Fibroblast of skin of abdomen (primary cell): Measurements from ENCODE around the gene CLCNKB.
"Not testable (repeated sequence)": the region's sequence is repeated elsewhere in the genome, so short reads cannot be mapped to it uniquely, and the experiment has no call there.

Experiments
- DNase-seq: peaks from one replicate; pipeline ENCODE4 v3.0.0-alpha.2; 2013

The CLCNKB gene

DNA sequence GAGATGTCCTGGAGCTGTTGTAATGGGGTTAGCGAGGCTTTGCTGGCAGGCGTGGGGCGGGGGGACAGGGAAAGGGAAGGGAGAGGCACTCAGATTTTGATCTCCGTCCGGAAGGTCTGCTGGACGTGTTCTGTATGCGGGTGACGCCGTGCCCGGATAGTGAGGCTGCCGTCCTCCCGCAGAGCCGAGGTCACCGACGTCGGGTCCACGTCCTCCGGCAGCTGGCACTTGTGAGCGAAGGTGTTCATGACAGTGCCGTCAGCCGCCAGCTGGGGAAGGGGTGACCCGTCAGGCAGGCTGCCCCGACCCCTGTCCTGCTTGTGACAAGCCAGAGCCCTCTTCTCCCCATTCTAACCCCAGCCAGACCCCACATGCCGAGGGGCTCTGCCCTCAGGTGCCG is 28.1 kb upstream of the CLCNKB start:
- no peak for DNase-seq

DNA sequence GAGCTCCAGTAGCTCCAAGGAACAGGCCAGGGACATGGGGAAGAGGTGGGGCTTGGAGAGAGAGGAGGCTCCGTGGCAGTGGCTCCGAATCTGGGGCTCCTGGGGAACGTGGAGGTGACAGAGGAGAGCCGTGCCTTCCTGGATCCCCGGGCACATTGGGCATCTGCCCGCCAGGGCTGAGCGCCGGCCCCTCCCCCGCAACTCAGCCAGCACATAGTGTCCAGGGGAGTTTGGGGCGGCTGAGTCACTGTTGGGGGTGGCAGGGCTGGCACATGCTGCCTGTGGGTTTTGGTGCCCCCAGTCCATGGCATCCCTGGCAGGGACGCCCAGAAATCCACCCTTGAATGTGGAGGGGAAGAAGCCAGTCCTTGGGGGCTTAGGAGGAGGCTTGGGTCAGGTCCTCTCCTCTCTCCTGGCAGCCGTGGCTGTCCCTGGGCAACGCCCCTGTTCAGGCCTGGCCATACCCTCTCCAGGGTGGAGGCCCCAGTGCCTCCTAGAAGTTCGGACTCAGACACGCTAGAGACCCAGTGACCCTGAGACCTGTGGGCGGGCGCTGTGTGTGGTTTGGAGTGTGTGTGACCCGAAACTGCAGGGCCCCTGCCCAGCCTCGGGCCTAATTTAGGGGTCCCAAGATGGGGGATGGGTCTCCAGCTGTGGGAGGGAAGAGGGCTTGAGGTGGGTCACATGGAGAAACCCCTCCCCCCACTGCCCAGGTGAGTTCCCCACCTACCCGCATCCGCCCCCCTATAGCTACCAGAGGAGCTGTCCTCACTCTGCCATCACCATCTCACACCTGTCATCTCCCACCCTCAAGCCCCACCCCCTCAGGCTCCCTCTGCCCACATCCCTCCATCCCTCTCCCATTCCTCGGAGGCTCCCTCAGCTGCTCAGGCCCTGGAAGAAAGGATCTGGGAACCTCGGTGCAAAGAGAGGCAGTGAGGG is 27.4 kb upstream of the CLCNKB start:
- DNase-seq, result no peak

DNA sequence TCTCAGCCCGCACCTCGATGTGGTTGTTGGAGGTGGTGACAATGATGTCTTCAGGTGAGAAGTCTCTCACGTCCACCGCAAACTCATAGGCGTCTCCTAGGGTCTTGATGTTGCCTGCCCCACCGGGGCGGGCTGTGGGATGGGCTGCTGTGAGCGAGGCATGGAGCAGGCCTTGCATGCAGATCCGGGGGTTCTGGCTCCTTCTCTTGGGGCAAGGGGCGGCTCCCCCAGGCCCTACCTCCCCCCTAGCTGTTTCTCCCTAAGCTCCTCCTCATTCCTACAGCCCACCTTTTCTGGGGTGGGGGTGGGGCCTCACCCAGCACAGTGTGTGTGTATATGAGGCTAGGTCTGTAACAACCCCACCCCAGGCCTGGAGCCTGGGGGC is 26.5 kb upstream of the CLCNKB start:
- no peak for DNase-seq

DNA sequence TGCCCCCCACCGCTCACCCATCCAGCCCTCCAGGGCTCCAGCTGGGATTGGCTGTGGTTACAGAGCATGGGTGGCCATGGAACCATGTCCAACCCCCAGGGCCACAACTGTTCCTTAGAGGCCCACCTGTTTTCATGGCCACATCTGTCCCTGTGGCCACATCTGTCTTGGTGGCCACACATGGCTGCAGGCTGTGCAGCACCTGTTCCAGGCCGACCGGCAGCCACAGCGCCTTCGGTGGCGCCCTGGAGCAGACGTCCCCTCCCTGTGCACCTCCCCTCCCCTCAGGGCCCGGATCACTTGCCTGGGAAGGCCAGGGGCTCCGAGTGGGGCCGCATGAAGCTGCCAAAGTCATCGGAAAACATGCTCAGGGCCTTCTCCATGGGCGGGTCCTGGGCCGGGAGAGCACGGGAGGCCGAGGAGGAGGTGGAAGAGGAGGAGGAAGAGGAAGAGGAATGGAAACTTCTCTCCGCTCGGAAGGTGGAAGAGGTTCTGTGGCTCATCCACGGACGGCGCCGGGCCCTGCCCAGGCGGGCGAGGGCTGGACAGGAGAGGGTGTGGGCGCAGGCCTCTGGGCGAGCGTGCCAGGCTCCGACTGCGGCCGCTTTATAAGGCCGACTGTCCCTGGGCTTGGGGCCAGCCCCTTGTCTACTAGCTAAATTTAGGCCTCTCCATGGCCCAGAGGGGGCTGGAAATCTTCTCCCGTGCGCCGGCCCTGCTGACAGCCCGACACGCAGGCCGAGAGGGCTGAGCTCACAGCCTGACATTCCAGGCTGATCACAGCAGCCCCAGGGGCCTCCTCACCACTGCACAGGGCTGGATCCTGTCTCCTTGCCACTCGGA is 25.9 kb upstream of the CLCNKB start, which contains the start of gene HSPB7:
Gene HSPB7 (minus strand): TSS at position 583 of the 843 bp plus-strand sequence. CDS start 80 bp downstream, at position 503.
- DNase-seq, result peak; percentile 76

DNA sequence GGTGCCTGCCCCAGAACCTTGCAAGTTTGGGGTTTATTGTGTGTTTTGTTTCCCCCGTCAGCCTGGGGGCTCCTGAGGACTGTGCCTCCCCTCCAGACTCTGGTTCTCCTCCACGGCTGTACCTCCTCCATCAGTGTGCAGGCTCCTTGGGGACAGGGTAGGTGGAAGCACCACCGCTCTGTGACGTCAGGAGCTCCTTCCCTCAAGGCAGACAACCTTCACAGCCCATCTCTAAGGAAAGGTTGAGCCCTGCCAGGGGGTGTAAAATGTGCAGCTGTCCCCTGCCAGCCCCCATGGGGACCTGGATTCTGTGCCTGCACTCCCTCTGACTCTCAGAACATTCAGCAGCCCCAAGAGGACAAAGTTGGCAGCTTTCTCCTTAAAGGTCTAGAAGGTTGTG is 25.3 kb upstream of the CLCNKB start:
- DNase-seq, result no peak

DNA sequence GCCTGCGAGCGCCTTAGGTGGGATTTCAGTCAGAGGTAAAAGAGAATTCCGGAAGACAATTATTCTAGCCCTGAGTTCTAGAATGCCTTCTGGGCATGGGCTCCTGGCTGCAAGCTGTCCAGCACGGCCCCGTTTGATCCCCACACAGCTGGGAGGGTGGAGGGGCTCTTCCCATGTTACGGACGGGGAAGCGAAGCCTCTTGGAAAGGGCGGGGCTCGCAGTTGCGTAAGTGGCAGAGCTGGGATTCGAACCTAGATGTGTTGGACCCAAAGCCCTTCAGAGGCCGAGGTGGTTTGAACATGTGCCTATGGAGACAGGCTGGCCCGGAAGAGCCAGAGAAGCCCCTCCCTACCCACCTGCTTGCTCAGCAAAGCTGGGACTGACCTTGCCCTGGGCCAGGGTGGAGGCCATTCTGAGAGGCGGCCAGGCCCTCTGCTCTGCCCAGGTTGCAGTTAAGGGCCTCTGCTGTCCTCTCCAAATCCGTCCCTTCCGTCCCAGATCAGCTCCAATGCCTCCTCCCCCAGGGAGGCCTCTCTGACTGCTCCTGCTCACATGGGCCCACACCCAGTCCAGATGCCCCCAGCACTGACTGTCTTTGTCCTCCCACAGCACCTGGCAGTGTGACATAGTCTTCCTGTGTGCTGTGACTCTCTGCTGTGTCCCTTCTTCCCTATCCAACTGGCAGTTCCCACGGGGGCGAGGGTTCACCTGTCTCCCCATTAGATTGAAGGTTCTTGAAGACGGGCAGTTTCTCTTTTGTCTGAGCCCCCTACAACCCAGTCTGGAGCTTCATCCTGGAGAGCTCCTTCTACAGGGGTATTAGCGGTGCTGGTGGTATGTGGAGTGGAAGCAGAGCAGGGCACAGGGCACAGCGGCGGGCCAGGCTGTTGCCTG is 24.6 kb upstream of the CLCNKB start:
- no peak for DNase-seq

DNA sequence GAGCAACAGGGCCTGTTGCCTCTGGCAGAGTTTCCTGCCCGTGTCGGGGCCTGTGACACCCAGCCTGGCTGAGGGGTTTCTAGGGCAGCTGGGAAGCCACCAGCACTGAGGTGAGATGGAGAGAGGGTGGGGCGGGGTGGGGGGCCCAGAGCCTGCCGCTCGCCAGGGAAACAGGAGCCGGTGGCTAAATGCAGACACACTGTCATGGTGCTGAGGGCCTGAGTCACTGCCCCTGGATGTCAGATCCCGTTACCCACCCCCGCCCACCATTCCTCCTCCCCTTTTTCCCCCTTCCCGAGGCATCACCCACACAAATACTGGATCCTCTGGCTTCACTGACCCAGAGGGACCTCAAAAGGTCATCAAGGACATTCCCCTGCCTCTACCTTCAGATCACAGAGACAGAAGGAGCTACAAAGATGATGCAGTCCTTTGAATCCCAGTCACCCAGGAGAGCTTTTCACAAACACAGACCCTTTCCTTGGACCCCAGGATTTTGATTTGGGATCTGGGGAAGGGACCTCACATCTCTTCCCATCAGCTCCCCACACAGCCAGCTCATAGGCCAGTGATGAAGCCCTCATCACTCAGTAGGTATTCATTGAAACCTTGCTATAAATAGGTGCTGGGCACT is 23.8 kb upstream of the CLCNKB start:
- DNase-seq, result peak; percentile 33

DNA sequence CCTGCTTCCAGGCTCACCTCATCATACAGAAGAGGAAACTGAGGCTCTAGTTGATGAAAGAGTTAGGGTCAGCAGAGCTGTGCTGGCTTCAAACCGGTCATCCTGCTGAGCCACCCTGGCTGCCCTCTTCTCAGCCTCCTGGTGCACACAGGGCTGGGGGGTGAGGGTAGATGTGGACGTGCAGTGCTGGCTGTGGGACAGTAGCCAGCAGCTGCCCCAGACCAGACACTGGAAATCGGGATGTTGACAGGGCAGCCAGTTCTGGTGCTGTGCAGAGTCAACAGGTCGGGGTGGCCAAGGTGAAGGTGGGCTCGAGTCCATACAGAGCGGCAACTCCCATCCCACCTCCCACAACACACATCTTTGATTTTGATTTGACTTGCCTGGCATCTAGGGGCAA is 23.3 kb upstream of the CLCNKB start:
- no peak for DNase-seq

DNA sequence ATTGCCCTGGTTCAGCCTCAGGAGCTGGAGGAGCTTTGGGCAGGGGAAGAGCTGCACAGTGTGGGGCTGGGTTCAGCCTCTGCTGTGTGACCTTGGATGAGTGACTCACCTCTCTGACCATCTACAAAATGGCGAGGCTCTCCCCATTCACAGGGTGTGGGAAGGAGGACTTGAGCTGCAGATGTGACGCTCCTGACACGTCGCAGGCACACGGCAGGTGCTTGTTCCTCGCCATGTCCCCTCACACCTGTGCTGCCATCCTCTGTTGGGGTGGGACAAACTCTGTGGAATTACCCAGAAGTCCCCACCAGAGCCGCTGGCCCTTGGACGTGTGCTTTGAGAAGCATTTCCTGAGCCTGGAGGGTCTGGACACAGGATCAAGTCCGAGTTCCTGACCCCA is 22.7 kb upstream of the CLCNKB start:
- not testable (repeated sequence) for DNase-seq

DNA sequence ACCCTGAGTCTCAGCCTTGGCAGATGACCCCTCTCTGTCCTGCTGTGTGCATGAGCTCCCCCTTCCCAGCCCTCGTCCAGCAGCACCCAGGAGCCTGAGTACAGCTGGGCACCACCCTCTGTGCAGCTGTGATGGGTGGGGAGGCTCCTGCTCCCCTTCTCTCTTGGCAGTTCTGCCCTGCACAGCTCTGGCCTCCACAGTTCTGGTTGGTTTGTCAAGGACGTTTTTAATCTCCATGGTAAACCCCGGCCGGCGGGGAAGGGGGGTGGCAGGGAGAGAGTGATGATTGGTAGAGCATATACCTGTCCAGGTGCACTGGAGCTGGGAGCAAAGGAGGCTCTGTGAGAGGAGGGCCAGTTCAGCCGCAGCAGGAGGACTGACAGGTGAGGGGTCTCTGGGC is 21.9 kb upstream of the CLCNKB start, which contains the start of gene CLCNKA:
Gene CLCNKA (plus strand): TSS at position 356 of the 400 bp plus-strand sequence. CDS start 584 bp downstream, outside the sequence.
- no peak for DNase-seq

DNA sequence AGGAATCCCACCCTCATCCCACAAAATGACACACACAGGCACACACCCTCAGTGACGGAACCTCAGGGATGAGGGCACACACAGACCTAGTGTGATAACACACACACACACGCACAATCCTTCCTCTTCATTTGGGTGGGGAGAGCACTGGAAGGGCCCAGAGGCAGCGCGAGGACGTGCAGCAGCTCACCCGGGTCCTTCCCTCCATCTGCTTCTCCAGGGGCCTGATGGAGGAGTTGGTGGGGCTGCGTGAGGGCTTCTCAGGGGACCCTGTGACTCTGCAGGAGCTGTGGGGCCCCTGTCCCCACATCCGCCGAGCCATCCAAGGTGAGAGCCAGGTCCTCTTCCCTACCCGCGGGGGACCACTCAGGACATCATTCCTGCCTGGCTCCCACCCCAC is 21.2 kb upstream of the CLCNKB start:
- no peak for DNase-seq

DNA sequence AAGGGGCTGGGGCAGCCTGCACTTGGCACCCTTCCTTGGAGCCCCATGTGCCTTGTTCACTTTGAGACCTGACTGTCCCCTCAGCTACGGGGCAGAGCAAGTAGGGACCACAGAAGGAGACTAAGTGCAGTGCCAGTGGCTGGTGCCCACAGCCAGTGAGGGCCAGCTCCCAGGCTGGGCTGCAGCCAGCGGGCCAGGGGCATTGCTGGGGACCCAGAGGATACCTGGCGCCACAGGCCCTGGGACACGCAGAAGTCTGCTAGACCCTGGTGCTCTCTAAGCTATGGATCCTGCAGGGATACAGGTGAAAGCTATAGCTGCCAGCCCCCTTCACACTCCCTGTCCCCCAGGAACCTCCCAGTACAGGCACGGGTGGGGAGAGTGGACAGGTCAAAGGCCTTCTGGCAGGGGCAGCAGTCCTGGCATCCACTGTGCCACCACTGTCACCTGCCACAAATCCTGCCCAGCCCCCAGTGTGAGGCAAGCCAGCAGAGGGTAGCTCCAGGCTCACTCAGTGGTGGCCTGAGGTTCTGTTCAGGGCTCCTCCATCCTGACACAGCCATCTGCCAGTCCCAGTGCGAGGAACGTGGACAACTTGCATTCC is 20.4 kb upstream of the CLCNKB start:
- no peak for DNase-seq

DNA sequence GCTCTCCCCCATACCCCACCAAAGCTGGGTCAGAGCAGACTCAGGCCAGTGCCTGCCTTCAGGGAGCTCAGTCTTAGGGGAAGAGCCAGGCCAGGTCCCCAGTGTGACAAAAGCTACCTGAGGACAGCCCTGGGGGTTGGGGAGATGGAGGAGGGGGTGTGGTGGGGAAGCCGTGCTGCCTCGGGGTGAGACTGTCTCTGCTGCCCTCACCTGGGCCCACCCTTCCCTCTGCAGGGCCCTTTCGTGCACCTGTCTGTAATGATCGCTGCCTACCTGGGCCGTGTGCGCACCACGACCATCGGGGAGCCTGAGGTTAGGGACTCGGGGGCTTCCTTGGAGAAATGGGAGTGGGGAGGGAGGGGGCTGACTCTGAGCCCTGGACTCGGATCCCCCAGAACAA is 17.3 kb upstream of the CLCNKB start:
- not testable (repeated sequence) for DNase-seq

DNA sequence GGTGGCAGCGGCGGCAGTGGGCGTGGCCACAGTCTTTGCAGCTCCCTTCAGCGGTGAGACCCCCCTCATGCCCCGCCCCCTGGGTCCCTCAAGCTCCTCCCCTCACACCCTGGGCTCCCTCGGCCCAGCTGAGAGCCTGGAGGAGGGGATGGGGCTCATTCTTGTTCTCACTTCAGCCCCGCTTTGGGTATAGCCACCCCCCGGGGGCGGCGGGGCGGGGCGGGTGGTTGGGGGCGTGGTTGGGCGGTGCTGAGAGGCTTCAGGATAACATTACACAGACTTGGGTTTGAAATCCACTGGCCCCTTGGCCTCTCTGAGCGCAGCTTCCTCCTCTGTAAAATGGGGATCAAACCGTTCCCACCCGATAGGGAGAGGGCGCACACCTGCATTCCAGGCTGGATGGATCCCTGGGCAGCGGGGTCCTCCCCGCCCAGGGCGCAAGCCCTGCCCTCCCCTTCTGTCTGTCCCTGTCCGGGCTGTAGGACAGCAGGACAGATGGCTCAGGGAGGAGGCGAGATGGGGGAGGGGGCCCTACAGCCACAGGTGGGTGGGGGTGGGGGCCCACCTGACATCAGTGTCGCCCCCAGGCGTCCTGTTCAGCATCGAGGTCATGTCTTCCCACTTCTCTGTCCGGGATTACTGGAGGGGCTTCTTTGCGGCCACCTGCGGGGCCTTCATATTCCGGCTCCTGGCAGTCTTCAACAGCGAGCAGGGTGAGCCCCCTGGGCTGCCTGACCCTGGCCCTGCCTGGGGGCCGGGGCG is 16.7 kb upstream of the CLCNKB start:
- peak; percentile 23 for DNase-seq

DNA sequence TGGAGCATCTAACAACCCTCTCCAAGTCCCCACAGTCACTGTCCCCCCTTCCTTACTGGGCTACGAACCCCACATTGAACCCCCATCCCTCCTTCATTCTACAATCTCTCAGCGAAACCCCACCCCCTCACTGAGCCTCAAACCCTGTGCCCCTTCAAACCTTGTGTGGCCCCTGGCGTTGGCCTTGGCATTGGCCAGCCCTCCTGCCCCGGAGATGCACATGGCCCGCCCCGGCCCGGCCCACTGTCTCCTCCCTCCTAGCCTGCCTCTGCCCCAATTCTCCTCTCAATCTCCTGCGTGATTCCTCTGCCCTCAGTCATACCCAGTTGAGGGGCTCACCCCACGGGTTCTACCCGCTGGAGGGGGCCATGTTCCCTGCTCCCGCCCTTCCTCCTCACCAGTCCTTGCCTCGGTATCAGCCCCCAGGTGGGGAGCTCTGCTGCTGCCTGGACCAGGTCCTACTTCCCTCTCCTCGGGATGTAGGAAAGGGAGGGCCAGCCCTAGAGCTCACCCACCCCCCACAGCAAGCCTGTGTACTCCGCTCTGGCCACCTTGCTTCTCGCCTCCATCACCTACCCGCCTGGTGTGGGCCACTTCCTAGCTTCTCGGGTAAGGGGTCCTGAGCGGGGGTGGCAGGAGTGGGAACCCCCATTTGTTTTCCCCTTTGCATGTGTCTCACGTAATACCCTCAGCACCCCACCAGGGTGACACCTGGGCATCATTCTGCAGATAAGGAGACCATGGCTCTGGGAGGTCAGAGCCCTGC is 15.2 kb upstream of the CLCNKB start:
- no peak for DNase-seq

DNA sequence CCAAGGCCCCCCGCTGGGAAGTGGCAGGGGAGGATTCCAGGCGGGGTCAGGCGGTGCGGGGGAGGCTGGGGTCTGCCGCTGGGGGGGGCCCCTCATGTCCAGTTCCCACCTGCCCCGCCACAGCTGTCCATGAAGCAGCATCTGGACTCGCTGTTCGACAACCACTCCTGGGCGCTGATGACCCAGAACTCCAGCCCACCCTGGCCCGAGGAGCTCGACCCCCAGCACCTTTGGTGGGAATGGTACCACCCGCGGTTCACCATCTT is 14.6 kb upstream of the CLCNKB start:
- not testable (repeated sequence) for DNase-seq

DNA sequence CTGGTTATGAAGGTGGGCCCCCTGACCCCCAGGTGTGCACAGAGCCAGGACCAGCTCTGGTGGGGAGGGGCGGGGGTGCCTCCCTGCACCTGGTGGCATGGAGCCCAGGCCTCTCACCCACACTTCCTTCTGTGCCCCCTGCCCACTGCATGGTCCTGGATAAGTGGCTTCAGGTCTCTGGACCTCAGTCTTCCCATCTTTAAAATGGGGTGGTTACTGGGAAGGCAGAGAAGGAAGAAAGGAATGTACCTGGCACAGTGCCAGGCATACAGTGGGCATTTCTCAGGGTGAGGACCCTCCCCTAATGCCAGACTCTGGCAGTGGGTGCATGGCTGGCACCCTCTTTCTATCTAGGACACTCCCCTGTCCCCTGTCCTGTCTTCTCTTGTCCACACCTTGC is 14.3 kb upstream of the CLCNKB start:
- DNase-seq, result no peak

DNA sequence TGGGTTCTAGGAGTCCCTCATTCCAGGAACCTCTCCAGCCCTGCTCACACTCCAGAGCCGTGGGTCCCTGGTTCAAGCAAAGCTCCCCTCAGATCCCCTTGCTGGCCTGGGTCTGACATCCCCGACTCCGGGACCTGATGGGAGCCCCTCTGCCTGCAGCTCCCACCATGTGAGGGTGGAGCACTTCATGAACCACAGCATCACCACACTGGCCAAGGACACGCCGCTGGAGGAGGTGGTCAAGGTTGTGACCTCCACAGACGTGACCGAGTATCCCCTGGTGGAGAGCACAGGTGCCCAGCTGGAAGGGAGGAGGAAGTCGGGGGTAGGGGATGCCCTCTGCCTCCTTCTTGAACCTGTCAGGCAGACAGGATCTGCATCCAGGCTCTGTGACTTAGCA is 12.0 kb upstream of the CLCNKB start:
- no peak for DNase-seq

DNA sequence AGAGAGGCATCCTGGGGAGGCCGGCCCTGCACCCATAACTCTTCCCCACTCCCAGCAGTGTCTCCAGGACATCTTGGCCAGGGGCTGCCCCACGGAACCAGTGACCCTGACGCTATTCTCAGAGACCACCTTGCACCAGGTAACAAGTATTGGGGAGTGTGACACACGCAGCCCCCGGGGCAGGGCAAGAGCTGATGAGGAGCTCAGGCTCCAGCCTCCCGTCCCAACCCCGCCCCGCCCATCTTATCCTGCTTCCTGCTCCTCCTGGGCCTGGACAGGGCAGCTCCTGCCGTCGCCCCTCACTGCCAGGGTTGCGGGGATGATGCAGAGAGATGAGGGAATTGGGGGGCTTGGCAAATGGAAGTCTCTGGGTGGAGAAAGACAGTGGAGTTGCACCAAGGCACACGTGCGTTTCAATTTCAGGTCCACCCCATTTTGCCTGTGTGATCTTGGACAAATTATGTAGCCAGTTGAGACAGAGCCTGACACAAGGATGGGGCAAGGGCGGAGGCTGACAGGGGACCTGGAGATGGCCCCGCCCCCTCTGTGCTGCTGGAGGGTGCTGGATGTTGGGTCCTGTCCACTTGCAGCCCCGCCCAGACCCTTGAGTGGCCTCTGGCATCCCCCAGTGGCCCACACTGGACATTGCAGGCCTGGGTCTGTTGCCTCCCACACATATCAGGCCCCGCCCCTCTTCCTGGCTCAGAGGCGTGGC is 11.0 kb upstream of the CLCNKB start:
- DNase-seq, result peak; percentile 83
